ENCODE measurements around the gene GLB1L3.

GLB1L3 gene

DNA sequence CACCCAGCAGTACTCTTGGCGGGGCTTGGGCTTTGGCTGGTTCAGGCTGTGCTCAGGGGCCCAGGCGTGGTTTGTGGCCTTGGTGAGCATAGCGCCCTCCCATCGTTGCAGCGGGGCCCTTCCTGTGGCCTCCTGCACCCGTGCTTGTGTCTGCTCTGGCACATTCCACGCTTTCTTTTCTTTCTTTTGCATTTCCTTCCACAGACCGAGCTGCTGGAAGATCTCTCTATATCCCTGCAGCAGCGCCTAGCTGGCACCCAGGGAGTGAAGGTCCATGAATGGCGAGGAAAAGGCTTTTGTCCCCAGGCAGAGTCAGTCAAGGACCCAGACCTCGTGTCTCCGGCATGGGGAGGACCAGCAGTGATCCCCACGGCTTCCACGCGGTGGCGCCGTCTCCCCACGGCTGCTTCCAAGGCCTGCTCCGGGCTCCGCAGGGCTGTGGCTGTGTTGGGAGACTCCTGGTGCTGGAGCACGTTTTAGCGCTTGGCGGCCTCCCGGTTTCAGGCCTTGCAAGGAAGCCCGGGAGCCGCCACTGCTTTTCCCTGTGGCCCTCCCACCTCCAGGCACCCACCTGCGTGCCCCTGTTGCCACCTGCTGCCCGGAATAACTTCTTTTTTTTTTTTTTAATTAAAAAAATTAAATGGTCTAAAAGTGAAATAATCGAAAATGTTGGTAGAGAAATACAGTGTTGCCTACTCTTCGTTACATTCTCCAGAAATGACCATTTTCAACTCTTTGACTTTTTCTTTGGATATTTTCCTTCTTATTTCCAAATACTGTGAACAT, 84.1 kb downstream of the GLB1L3 start:
- no peak overlapping the region for H3K27ac ChIP-seq (ENCODE audit: low read length)
- H3K4me3 ChIP-seq (ENCODE audit: low read depth in 1 of 2, low read length in 2 of 2) = no peak overlapping the region
- no peaks in the 10 kb centered on the region for H3K36me3 ChIP-seq (ENCODE audit: control insufficient read depth in 1 of 2, insufficient read depth in 2 of 2, low read length in 2 of 2)
- H3K4me1 ChIP-seq (ENCODE audit: control insufficient read depth in 1 of 2, insufficient read depth in 2 of 2, low read length in 2 of 2) = no peaks in the 10 kb centered on the region
- H3K9me3 ChIP-seq (ENCODE audit: control insufficient read depth in 1 of 2, low read length in 2 of 2) = no peaks in the 10 kb centered on the region
- H3K27me3 ChIP-seq (ENCODE audit: low read depth, low read length) = no peaks in the 10 kb centered on the region

DNA sequence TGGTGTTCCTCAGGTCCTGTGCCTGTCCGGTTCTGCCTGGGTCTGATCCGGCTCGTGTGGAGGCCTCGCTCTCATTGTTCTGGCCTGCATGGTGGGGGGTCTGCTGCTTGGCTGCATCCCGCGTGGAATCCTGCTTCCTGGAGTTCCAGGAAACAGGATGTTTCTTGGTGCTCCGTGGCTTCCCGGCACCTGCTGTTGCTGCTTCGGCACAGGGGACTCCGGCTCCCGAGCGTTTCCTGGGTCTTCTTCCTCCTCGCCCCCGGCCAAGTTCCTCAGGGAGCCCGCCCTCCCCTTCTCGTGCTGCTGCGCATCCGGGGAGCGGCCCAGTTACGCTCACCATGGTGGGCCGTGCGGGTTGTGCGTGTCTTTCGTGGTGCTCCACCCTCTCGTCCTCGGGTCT, 85.5 kb downstream of the GLB1L3 start:
- Histone ChIP-seq H3K4me1 (ENCODE audit: control insufficient read depth in 1 of 2, insufficient read depth in 2 of 2, low read length in 2 of 2) (no peaks in the 10 kb centered on the region), H3K36me3 (ENCODE audit: control insufficient read depth in 1 of 2, insufficient read depth in 2 of 2, low read length in 2 of 2) (no peaks in the 10 kb centered on the region), H3K27me3 (ENCODE audit: low read depth, low read length) (no peaks in the 10 kb centered on the region), H3K9me3 (ENCODE audit: control insufficient read depth in 1 of 2, low read length in 2 of 2) (no peaks in the 10 kb centered on the region), H3K27ac (ENCODE audit: low read length) (no peak overlapping the region), H3K4me3 (ENCODE audit: low read depth in 1 of 2, low read length in 2 of 2) (no peak overlapping the region)

DNA sequence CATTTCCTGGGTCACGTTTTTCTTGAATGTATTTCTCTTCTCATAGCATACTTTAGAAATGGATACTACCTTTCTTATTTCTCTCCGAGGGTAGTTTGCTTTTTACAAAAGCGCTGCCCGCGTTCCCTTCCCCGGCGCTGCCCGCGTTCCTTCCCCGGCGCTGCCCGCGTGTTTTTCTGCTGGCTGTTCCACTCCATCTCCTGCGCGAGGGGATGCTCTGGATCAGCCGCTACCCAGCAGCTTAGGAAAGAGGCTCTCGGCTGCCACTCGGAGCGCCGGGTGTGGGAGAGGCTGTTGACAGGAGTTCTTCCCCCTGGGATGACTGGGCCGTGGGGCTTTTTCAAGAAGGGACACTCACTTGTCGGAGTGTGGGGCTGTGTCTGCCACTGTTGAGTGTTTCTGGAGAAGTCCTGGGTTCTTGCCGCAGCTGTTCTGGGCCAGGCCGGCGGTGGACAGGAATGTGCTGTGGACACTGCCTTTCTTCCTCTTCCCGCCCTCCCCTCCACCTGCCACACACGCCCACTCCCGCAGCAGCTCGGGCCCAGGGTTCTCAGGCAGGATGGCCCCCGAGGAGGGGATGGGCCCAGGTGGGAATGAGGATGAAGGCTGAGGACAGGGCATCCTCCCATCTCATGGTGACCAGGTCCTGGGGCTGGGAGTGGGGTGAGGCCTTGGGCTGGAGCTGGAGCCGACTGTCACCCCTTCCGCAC, 86.2 kb downstream of the GLB1L3 start:
- Histone ChIP-seq H3K27me3 (ENCODE audit: low read depth, low read length) (no peaks in the 10 kb centered on the region), H3K9me3 (ENCODE audit: control insufficient read depth in 1 of 2, low read length in 2 of 2) (no peaks in the 10 kb centered on the region), H3K4me3 (ENCODE audit: low read depth in 1 of 2, low read length in 2 of 2) (no peak overlapping the region), H3K27ac (ENCODE audit: low read length) (no peak overlapping the region), H3K4me1 (ENCODE audit: control insufficient read depth in 1 of 2, insufficient read depth in 2 of 2, low read length in 2 of 2) (no peaks in the 10 kb centered on the region), H3K36me3 (ENCODE audit: control insufficient read depth in 1 of 2, insufficient read depth in 2 of 2, low read length in 2 of 2) (no peaks in the 10 kb centered on the region)

DNA sequence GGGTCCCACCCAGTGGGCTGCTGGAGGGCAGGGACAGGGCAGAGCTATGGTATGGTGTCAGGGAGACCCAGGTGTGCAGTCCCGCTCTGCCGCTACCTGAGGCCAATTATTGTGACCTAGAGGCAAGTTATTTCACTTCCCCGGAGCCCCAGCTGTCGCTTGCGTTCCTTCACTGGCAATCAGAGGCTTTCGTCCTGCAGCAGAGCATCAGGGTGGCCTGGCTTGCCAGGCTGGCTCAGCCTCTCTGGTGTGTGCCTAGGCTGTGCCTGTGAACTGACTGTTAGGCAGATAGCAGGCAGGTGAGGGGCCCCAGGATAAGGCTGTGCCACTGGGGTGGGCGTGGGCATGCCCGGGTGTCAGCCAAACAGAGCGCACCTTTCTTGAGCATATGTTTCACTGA, 87.0 kb downstream of the GLB1L3 start:
- Histone ChIP-seq H3K27me3 (ENCODE audit: low read depth, low read length) (no peaks in the 10 kb centered on the region), H3K27ac (ENCODE audit: low read length) (no peak overlapping the region), H3K4me1 (ENCODE audit: control insufficient read depth in 1 of 2, insufficient read depth in 2 of 2, low read length in 2 of 2) (no peaks in the 10 kb centered on the region), H3K36me3 (ENCODE audit: control insufficient read depth in 1 of 2, insufficient read depth in 2 of 2, low read length in 2 of 2) (no peaks in the 10 kb centered on the region), H3K4me3 (ENCODE audit: low read depth in 1 of 2, low read length in 2 of 2) (no peak overlapping the region), H3K9me3 (ENCODE audit: control insufficient read depth in 1 of 2, low read length in 2 of 2) (no peaks in the 10 kb centered on the region)

DNA sequence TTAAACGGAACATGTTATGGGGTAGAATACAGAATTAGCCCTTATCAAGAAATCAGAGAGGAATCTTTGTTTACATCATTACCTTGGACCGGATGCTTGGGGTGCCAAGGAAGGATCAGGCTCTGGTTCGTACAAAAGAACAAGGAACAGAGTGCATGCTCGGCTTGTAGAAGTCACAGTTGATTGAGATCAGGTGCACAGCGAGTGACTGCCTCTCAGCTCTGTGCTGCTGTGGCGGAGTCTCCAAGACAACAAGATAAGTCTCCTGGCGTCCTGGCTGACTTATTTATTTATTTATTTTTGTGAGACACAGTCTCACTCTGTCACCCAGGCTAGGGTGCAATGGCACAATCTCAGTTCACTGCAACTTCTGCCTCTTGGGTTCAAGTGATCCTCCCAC, 87.4 kb downstream of the GLB1L3 start:
- no peaks in the 10 kb centered on the region for H3K36me3 ChIP-seq (ENCODE audit: control insufficient read depth in 1 of 2, insufficient read depth in 2 of 2, low read length in 2 of 2)

DNA sequence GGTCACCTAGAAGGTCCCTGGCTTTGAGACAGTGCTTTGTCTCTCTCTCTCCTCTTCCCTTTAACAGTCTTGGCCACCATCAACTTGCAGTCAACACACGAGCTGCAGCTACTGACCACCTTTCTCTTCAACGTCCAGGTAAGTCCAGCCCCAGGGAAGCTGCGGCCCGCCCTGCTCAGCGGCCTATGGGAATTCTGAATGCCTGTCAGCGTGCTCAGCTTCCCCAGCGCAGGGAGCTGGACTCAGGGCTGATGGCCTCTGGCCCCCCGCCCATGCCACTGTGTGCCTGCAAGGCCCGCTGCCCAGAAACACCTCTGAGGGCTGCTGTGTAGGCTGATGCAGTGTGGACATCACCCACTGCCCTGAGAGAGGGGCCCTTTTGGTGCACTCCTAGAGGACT, 88.1 kb downstream of the GLB1L3 start:
- Histone ChIP-seq H3K27me3 (ENCODE audit: low read depth, low read length) (no peaks in the 10 kb centered on the region), H3K36me3 (ENCODE audit: control insufficient read depth in 1 of 2, insufficient read depth in 2 of 2, low read length in 2 of 2) (no peaks in the 10 kb centered on the region)

More for the DNA sequence above, 87.4 kb downstream of the GLB1L3 start:
- H3K4me1 ChIP-seq (ENCODE audit: control insufficient read depth in 1 of 2, insufficient read depth in 2 of 2, low read length in 2 of 2) = no peaks in the 10 kb centered on the region
- no peaks in the 10 kb centered on the region for H3K9me3 ChIP-seq (ENCODE audit: control insufficient read depth in 1 of 2, low read length in 2 of 2)
- no peaks in the 10 kb centered on the region for H3K27me3 ChIP-seq (ENCODE audit: low read depth, low read length)
- no peak overlapping the region for H3K27ac ChIP-seq (ENCODE audit: low read length)
- no peak overlapping the region for H3K4me3 ChIP-seq (ENCODE audit: low read depth in 1 of 2, low read length in 2 of 2)

DNA sequence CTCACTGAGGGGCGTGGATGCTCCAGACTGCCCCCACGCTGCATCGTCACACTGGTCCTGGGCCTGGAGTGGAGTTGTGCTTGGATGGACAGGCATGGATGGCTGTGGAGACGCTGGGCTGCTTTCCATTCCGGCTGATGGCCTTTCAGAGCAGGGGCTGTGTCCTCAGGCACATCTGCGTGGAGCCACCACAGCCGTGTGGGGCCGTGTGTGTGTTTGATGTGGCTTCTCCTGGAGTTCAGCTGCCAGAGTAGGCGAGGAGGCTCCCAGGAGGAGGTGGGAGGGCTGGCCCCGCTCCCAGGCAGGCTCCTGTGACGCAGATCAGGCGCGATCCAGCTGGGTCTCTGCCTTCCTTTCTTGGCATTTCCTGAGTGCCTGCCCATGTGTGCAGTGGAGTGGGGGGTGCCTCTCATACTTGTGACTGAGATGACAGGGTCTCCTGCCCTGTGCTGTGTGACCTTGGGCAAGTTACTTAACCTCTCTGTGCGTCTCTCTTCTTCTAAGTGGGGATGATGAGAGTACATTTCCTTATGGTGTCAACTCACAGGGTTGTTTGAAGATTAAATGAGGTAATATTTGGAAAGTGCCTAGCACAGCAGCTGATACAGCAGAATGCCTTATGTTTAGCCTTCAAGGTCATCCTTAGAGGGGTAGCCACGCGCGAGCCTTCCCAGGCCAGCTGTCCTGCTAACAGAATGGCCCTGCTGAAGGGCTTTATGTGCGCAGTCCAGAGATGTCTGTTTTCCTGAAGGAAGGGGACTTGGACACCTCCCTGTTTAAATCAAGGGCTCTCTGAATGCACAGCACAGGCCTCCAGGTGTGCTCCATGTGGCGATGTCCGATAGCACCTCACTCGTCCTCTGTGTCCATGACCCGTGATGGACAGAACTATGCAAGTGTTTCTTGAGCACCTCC, 89.1 kb downstream of the GLB1L3 start:
- H3K36me3 ChIP-seq (ENCODE audit: control insufficient read depth in 1 of 2, insufficient read depth in 2 of 2, low read length in 2 of 2) = no peaks in the 10 kb centered on the region
- H3K4me1 ChIP-seq (ENCODE audit: control insufficient read depth in 1 of 2, insufficient read depth in 2 of 2, low read length in 2 of 2) = no peaks in the 10 kb centered on the region
- no peak overlapping the region for H3K4me3 ChIP-seq (ENCODE audit: low read depth in 1 of 2, low read length in 2 of 2)
- H3K9me3 ChIP-seq (ENCODE audit: control insufficient read depth in 1 of 2, low read length in 2 of 2) = no peaks in the 10 kb centered on the region
- H3K27ac ChIP-seq (ENCODE audit: low read length) = no peak overlapping the region
- H3K27me3 ChIP-seq (ENCODE audit: low read depth, low read length) = no peaks in the 10 kb centered on the region

More for the DNA sequence above, 88.1 kb downstream of the GLB1L3 start:
- Histone ChIP-seq H3K9me3 (ENCODE audit: control insufficient read depth in 1 of 2, low read length in 2 of 2) (no peaks in the 10 kb centered on the region), H3K4me3 (ENCODE audit: low read depth in 1 of 2, low read length in 2 of 2) (no peak overlapping the region), H3K4me1 (ENCODE audit: control insufficient read depth in 1 of 2, insufficient read depth in 2 of 2, low read length in 2 of 2) (no peaks in the 10 kb centered on the region), H3K27ac (ENCODE audit: low read length) (no peak overlapping the region)

DNA sequence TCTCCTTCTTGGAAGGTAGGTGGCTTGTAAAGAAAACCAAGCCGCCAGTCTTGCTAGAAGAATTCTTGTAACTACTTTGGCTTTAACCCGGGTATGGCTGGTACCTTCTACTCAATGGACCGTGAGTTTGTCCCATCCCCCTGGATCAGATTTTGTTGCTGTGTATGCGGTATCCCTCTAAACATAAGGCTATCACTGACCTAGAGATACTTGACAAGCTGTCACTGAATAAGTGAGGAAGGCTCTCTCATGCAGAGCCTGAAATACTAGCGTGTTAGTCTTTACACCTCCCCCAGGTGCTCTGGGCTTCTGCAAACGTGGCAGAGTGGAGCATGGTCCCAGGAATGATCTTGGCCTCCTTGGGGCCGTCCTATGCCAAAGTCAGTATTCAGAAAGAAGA, 90.1 kb downstream of the GLB1L3 start:
- Histone ChIP-seq H3K27ac (ENCODE audit: low read length) (no peak overlapping the region), H3K9me3 (ENCODE audit: control insufficient read depth in 1 of 2, low read length in 2 of 2) (no peaks in the 10 kb centered on the region), H3K36me3 (ENCODE audit: control insufficient read depth in 1 of 2, insufficient read depth in 2 of 2, low read length in 2 of 2) (no peaks in the 10 kb centered on the region), H3K27me3 (ENCODE audit: low read depth, low read length) (no peaks in the 10 kb centered on the region), H3K4me3 (ENCODE audit: low read depth in 1 of 2, low read length in 2 of 2) (no peak overlapping the region), H3K4me1 (ENCODE audit: control insufficient read depth in 1 of 2, insufficient read depth in 2 of 2, low read length in 2 of 2) (no peaks in the 10 kb centered on the region)

DNA sequence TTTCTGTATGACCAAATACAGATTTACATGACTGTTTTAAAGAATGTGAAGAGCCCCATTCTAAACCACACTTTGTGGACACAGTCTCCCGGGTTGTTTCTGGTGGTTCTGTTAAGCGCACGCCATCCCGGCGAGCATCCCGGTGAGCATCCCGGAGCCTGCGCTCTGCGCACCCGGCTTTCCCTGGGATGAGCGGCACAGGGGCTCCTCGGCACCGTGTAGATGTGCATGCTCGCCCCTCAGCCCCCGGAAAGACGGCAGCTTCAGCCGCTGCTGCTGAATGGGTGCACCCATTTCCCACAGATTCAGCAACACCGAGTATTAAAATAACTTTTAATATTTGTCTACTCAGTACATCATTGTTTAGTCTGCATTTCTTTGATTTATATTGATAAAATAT, 91.6 kb downstream of the GLB1L3 start:
- no peaks in the 10 kb centered on the region for H3K36me3 ChIP-seq (ENCODE audit: control insufficient read depth in 1 of 2, insufficient read depth in 2 of 2, low read length in 2 of 2)
- H3K27me3 ChIP-seq (ENCODE audit: low read depth, low read length) = no peaks in the 10 kb centered on the region
- no peak overlapping the region for H3K4me3 ChIP-seq (ENCODE audit: low read depth in 1 of 2, low read length in 2 of 2)
- no peak overlapping the region for H3K27ac ChIP-seq (ENCODE audit: low read length)
- no peaks in the 10 kb centered on the region for H3K4me1 ChIP-seq (ENCODE audit: control insufficient read depth in 1 of 2, insufficient read depth in 2 of 2, low read length in 2 of 2)
- no peaks in the 10 kb centered on the region for H3K9me3 ChIP-seq (ENCODE audit: control insufficient read depth in 1 of 2, low read length in 2 of 2)
